GM21515 (cell line): ENCODE results near the gene ZDHHC6.
"Not testable (repeated sequence)": the region's sequence is repeated elsewhere in the genome, so short reads cannot be mapped to it uniquely, and the experiment has no call there.

Experiments used
- ATAC-seq: cut with Tn5 transposase; IDR thresholded peaks from one replicate; pipeline ENCODE4 v1.9.1; 2021; ENCODE audit not compliant: unreplicated experiment

Gene ZDHHC6

GRCh38 chr10:112393341-112393740 lies 53.4 kb downstream of the ZDHHC6 start:
- ATAC-seq, result no peak

DNA sequence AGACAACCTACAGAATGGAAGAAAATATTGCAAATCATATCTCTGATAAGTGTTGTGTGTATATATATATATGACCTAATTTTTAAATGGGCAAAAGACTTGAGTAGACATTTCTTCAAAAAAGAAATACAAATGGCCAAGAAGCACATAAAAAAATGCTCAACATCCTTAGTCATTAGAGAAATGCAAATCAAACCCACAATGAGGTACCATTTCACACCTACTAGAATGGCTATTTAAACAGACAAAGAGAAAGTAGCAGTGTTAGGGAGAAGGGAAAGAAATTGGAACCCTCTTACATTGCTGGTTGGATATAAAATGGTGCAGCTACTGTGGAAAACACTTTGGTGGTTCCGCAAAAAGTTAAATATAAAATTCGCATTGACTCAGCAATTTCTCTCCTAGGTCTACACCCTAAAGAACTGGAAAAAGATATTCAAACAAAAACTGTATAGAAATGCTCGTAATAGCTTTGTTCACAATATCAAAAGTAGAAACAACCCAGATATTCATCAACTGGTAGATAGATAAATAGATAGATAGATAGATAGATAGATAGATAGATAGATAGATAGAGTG lies 56.5 kb downstream of the ZDHHC6 start:
- ATAC-seq, result no peak

DNA sequence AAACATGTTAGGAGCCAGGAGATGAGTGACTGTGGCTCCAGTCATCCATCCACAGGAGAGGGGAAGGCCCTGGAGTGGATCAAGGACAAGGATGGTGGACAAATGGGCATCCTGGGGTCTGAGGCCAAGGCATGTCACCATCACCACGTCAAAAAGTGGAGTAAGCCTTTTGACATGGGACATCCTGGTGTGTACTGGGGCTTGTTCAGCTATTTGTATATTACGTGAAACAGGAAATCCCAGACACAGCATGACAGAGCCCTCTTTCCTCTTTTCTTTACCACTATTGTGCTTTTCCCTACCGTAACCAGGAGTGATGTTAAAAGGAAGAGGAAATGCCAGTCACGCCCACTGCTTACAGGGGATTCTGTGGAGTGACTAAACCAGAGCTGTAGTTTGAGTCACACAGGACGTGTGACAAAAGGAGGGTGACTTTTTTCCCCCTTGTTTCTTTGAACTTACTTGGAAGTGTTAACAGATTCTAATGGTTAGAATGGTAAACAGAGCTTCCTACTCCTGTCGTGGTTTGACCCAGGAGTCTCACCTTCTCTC lies 57.4 kb downstream of the ZDHHC6 start:
- ATAC-seq, result no peak

DNA sequence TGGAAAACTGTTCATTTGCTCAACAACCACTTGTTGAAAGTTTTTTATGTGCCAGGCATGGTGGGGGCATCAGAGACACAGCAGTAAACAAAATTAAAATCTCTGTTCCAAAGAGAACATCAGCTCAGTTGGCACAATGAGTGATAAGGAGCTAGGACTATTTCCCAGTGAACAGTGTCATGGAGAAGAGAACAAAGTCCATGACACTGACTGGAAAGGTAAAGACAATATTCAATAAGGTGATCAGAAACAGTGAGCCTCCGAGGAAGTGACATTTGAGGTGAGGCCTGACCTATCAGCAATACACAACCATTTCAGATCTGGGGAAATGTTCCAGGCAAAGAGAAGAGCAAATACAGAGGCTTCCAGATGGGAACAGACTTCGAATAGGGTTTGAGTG lies 58.2 kb downstream of the ZDHHC6 start:
- ATAC-seq, result no peak

DNA sequence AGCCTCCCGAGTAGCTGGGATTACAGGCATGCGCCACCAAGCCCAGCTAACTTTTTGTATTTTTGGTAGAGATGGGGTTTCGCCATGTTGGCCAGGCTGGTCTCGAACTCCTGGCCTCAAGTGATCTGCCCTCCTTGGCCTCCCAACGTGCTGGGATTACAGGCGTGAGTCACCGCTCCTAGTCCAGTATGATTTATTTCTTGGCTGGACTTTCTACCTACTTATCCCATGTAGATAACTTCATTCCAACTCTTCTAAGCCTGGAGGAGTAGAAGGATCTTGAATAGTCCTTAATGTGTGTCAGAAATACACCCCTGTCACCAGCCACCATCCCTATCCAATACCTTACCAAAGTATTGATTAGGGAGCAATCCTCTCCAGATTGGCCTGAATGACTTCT lies 58.7 kb downstream of the ZDHHC6 start:
- not testable (repeated sequence) for ATAC-seq

GRCh38 chr10:112385201-112385600 lies 61.5 kb downstream of the ZDHHC6 start:
- no peak for ATAC-seq

DNA sequence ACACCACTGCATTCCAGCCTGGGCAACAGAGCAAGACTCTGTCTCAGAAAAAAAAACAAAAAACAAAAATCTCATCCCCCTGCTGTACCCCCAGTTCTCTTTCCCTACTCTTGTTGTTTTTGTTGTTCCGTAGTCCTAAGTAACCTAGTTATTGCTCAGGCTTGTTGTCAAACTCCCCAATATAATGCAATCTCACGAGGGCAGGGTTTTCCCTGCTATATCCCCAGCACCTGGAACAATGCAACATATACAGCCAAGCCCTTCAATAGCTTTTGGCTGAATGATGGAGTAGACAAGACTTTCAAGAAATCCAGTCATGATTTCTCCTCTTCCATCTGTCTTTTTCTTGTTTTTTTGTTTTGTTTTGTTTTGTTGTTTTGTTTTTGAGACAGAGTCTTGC lies 62.6 kb downstream of the ZDHHC6 start:
- no peak for ATAC-seq

- no peak for ATAC-seq
These were observed 63.4 kb downstream of the ZDHHC6 start for GRCh38 chr10:112383325-112383724.

DNA sequence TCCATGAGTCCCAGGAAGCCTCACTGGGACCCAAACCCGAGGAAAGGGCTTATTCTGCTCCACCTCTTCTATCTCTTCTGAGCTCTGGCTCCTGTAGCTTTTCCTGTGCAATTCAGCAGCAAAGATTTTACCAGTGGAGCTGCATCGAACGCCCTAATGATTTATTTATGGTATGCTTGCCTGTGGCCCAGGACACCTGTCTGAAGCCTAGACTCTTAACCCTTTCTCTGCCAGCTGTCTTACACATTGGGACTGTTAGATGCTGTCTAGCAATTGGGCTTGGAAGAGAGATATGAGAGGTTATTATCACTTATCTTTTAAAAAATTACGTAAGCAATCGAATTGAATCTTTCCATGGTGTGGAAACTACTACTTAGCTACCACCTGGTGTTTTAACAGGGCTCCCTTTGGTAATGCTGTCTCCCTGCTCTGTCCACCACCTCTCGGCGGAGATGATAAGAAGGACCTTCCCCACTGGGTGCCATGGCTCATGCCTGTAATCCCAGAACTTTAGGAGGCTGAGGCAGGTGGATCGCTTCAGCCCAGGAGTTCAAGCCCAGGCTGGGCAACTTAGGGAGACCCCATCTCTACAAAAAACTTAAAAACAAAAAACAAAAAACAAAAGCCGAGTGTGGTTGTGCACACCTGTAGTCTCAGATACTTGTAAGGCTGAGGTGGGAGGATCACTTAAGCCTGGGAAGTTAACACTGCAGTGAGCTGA lies 64.0 kb downstream of the ZDHHC6 start:
- ATAC-seq, result no peak
